Activated CD4-positive, CD25-positive, alpha-beta regulatory T cell (primary cell): ENCODE measurements around the gene CADPS2.

Experiments
- DNase-seq, 4 experiments: peaks; one replicate each; lab custom pipeline; 2025; lab: John Stamatoyannopoulos, UW

CADPS2 gene

DNA sequence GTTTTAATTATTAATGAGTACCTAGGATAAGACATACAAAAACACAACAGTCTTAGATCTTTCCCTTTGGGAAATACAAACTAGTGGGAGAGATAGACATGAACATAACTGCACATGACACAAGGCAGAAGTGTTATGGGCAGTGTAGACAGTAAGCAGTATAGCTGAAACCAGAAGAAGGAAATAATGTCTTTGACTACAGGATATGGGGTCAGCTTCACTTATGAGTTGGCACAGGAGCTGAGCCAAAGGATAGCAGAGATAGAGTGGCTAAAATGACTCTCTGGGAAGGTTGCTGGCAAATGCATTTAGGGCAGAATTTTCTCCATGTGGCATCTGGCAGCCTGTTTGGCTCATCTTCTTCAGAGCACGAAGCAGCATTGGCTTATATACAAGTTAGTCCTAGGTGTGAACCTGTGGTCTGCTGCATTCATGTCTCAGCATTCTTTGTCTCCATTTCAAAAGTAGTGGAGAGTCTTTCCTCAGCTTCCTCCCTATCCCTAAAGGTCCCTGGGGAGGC lies 521.4 kb downstream of the CADPS2 start:
- DNase-seq: no peak

DNA sequence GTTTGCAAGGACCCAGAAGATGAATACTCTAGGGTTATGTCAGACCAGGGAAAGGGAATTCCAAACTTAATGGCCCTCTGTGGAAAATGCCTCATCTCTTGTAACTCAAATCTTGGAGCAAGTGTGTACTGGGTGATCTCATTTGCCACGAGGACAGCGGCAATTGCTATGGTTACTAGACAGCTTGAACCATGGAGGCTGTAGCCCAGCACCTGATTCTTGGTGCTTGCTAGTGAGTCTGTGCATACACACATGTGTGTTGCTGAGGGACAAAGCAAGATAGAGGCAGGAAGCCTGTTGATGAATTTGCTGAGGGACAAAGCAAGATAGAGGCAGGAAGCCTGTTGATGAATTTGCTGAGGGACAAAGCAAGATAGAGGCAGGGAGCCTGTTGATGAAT lies 523.1 kb downstream of the CADPS2 start:
- no peak for DNase-seq

DNA sequence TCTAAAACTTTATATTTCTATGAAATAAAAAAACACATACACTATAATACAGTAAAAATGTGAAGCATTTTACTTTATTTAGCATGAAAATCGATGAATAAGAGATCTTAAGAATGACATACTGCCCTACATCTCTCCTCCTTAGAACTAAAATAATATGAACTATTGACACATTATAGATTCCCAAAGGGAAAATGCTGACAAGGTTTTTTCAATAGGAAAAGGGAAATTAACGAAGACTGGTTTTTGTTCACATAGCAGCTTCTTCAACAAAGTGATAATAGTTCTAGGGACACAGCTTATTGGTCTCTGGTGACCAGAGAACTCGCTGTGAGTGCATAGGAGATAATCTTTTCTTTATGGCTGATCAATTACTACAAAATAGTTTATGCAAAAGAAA lies 523.8 kb downstream of the CADPS2 start:
- no peak for DNase-seq

DNA sequence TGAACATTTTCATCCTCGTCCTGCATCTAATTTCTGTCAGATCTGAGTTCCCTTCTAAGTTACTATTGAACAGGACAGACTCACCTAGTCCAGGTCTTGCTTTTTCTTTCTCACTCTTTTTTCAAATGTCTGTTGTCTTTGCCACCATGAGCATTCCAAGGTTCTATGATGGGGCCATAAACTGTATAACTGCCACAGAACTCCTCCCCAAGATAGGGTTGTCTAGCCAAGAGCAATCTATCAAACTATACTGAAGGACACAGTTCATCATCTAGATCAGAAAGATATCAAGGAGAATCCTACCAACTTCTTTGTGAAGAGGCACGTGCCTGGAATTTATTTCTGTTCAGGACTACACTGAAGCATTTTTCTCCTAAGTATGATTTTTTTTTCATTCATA lies 531.6 kb downstream of the CADPS2 start:
- no peak for DNase-seq

DNA sequence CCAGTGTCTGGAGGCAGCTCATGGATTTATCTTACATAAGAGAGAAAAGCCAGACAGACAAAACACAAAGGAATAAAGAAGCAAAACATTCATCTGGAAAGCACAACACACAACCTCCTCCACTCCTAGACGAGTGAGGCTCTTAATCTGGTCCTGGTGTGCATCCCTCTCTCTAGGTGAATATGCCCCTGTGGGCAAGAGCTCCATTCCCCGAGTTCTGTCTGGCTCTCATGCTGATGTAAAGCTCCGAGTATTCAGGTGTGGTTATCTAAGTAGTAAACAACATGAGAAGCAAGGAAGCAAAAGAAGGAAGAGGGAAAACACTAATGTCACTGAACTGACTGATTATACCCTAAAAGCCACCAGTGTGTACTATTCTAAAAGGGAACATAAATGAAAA lies 533.8 kb downstream of the CADPS2 start:
- DNase-seq: no peak

DNA sequence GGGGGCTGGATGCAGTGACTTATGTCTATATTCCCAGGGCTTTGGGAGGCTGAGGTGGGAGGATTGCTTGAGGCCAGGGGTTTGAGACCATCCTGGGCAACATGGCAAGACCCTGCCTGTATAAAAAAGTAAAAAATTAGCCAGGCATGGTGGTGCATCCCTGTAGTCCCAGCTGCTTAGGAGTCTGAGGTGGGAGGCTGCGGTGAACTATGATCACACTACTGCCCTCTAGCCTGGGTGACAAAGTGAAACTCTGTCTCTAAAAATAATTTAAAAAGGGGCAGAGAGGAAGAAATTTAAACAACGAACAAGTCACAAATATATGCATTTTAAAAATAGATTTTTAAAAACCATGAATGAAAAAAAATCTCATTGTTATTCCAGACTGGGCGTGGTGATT lies 535.6 kb downstream of the CADPS2 start:
- no peak for DNase-seq

DNA sequence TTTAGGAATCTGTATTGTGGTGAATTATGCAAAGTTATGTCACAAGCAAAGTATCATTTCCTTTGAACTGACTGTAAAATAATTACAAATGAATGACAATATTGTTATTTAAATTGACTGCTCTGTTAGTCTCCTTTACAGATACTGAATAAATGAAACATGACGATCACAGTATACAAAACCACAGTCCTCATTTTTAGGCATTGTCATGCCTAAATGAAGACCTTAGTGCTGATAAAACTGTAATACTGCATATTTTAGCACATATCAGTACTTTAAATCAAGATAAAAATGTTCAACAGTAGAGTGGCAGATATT lies 542.0 kb downstream of the CADPS2 start:
- no peak for DNase-seq

DNA sequence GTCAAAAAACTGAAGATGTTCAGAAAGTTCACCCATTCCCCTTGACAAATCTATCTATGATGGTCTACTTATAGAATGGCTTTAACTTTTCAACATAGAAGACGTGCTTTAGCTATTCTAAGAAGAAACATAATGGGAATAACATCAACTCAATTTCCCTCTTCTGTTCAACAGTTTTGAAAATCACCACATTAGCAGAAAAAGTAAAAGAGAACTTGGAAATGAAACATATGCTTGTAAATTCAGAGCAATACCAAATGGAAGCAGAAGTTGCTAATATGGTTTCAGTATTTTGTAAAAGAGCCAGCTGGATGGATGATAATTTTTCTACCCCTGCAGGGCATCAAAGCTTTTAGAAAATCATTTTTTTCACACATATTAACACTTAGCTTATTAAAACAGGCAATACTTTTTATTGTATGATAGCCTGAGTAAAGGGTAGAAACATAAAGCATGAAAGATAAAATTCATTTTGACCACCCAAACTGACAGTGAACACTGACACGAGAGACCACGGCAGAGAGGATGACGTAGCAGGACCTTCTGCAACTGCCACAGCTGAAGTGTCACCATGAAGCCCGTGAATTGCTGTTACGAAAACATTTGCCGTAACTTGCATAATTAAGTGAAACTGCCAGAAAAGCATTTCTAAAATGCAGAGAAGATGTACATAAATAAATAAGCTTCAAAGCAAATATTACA lies 542.5 kb downstream of the CADPS2 start:
- DNase-seq: no peak

DNA sequence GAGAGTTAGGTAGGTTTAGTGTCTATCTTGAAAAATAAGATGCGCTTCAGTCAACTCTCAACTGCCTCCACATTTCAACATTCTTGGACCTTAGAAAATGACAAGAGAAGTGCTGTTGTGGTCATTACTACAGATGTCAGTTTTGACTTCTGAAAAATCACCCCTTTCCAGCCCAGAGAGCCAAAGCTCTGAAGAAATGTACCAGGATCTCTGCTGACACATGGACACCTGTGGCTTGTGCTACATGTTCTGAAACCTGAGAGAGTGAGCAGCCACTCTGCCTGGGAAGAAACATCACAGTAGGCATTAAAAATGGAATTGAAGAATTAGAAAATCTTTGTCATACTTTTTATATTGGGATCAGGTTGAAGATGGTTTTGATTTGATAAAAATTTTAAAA lies 545.8 kb downstream of the CADPS2 start:
- no peak for DNase-seq

DNA sequence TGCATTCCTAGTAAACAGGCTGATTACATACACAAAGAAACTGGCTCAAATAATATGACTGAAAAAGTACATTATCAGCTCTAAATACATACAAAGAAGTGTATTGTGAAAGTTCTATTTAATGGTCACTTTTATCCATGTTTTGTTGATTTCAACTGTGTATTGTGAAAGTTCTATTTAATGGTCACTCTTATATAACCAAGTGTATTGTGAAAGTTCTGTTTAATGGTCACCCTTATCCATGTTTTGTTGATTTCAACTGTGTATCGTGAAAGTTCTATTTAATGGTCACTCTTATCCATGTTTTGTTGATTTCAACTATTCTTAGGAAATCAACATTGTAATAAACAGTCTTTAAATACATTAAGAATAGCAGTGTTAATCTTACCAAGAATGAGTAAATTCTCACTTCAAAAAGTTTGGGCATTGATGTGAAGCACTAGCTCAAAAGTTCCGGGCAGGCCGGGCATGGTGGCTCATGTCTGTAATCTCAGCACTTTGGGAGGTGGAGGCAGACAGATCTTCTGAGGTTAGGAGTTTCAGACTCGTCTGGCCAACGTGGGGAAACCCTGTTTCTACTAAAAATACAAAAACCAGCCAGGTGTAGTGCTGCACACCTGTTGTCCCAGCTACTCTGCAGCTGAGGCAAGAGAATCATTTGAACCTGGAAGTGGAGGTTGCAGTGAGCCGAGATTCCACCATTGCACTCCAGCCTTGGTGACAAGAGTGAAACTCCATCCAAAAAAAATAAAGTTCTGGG lies 546.9 kb downstream of the CADPS2 start:
- DNase-seq: no peak

DNA sequence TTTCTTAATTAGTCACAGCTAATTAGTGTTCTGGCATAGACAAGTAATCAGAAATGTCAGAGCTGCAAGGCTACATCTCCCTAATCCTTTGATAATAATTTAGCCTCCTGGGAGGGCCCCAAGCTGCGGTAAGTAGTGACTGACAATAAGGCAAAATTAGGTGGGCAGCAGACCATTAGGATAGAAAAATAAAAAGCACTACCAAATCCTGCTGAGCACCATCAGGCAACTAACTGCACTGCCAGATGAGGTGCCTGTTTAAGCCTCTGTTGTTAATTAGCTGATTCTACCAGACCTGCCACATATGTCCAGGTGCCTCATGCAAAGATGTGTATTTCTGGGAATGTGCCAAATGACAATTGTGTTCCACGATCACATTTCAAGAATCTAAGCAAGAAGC lies 549.2 kb downstream of the CADPS2 start:
- no peak for DNase-seq

DNA sequence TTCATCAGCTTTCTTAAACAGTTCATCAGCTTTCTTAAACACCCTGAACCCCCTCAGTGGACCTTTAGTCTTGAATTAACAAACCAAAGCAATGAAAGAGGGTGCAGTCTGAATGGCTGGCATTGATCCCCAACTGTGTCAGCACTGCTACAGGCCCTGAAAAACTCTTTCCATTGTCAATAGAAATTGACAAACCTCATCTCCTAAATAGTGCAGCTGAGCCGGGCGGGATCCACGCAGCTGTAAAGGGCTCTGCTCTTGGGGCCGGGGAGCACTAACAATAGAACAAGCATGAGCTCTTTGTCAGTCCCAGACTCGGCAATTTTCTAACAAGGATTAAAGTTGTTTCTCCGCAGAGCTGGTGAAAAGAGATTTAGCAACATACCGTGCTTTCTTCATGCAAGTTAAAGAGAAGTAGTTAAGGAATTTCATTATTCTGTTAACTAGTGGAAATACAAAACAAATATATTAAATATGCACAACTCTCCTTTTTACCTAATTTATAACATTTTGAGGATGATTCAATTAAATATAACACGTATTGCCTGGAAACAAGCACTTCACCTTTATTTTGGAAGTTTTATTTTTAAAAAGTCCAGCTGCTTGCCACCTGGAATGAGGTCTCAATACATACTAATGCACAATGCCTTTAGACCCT lies 557.0 kb downstream of the CADPS2 start:
- no peak for DNase-seq

DNA sequence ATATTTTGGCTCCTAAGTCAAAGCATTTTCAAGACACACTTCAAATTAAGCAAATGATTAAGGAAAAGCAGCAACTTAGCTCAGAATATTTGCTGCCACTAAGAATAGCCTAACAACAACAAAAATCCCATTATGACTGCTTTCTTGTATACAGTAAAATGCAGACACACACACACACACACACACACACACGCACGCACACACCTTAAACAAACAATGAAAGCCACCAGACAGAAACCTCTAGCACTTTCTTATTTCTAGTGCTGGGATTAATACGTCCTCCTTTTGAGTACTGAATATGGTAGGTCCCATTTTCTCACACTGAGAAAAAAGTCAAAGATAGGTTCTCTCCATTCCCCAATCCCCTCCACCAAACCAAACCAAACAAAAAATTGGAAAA lies 558.3 kb downstream of the CADPS2 start:
- DNase-seq: no peak

DNA sequence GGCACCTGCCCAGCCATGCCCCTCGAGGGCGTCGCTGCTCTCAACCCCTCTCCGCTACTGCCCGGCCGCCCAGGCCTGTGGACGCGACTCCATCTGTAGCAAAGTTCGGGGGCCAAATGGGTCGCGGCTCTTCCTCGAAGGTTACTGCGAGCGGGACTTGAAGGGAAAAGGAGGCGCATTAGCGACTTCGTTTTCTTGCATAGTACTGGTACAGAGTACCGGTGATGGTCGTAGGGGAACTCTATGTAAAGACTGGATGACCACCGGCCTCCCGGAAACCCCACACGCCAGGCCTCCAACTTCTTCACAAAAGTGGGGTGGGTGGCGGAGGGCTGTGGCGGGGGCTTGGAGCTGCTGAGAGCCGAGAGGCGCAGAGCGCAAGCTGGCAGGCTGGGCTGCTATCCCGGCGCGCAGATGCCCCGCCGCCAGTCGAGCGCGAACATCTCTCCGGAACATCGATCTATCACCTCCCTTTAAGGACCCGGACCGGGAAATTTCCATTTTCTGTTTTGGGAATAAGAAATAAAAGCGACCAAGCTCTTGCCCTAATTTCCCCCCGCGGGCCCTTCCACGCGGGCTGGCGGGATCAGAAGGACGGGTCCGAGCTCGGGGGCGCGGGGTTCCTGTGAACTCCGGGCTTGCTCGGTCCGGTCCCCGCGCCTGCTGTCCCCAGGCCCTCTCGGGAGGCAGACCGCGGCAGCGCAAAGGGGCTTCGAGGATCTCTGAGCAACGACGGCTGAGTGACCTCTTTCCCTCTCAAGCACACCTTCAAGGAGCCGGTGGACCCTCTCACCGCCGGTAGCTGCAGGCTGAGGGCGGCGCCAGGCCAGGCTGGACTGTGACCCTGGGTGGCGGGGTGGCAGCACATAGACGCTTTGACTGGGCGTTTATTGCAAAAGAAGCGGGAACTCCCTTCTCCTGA lies 569.5 kb downstream of the CADPS2 start:
- DNase-seq: no peak

DNA sequence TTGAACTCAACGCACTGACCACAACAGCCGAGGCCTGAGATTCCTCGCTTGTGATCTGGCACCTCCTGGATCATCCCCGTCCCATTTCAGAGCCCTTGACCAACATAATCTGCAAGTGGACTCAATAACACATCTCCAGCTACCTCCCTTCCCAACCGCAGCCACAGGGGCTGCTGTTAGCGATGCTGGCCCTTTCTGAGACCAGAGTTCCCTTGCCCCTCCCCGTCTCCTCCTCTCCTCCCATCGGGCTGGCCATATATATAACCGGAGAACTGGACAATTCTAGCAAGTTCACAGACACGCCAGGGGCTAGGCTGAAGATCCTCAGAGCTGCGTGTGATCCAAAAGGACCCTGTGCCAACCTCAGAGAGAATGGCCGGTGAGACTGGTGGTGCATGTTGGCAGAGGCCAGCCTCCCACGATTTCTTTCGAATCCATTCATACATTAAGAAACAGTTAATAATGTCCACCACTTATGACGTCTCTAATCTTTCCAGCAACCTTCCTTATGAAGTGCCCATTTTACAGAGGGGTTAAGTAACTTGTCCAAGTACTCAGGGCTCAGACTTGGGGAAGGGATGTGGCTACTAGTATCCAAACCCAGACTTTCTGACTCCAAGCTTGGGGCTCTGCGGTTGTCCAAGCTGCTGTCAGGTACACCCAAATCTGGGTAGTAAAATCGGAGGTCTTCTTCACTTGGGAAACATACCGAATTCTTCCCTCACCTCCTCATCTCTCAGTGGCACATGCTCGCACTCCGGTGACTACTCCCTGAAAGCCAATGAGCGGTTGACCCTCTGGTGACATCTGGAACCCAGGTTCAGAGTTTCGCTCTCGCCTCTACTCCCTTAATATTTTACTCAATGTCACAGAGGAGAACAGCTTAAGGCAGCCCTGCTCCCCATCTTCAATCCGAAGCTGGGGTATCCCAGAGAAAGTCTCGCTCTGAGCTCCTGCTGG lies 570.5 kb downstream of the CADPS2 start:
- DNase-seq: no peak

DNA sequence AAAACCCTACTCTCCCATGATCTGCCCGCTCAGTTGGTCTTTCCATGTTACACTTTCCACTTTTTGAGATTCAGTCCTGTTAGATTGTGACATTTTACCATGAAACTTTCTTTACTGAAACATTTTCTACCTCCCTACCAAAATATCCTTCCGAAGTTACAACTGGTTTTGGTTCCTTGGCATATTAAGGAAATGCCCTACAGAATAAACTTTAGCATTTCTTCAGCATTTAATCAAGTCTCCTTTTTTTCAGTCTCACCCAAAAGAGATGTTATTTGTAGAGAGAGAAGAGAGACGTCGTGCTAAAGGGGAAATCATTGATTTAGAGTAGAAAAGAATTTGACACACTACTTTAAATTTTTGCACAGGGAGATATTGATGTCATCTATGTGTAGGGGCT lies 572.0 kb downstream of the CADPS2 start:
- DNase-seq: no peak

DNA sequence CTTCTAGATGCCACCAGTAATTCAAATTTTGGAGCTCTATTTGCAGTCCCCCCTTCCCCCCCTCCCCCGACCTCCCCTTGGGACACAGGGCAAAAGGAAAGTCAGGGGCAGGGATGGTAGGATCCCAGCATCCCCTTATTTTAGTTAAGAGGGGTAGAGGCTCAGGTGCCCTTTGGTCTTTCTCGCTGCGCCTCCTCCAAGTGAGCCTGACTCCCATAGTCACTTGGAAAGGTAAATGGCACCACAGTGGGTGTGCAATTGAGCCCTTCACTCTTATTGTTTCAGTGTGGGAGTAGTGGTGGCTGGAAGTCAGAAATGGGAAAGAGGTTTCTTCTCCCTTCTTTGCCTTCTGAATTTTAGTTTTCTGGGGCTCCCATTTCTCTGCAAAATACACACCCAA lies 573.5 kb downstream of the CADPS2 start:
- no peak for DNase-seq

DNA sequence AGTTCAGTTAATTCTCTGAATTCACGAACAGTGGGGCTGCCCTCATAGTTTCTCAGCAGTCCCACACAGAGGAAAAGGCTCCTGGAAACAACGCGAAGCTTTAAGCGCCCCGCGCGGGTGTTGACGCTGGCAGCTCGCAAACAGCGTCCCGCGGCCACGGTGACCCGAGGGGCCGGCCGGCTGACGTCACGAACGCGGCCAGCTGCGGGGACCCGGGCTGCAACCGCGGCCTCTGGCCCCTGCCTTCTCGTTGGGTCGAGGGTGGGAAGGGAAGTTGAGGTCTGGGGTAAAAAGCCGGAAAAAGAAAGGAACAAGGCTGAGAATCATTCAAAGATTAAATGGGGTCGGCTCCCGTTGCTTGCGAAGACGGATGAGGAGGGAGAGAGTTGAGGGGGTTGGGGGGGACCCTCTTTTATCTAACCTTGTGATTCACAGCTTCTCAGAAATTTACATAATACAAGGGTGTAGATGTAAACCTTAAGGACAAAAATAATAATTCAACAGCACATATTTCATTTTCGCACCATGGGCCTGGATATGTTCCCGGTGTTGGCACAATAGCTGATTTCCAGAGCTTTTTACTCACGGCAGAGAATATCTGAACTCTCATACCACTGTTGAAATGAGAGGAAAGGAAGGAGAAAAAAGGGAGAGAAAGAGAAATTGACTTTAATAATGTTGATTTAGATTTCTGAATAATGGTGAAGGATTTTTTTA lies 574.4 kb downstream of the CADPS2 start:
- DNase-seq: no peak

DNA sequence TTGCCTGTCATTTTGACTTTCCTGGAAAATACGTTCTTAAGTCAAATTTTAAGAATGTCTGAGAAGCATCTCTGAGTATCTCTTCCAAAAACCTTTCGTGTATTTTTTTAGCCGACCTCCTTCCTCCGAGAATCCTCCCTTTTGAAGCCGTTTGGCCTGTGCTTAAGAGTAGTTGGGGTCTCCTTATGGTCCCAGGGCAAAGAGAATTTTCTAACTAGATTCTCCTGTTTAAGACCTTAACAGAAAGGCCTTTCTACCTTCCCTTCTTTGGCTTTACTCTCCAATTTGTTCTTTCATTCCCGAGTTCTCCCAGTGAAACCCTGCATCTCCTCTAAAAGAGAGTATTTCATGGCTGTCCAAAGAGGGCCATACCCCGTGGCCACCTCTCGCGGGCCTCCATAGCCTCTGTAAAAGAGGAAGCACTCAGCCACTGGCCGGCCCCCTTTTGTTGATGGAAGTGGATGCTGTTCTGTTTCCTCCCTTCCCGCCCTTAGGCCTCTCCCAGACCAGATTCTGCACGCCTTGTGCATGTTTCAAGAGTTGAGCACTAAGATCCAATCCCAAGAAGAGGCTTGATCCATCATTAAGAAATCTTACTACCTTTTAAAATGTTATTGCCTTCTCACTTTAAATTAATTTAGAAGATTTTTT lies 575.1 kb downstream of the CADPS2 start:
- no peak for DNase-seq
